Fibroblast of the aortic adventitia (primary cell): Measurements from ENCODE around the gene TFCP2L1. TPM values are rescaled to one million over a fixed set of nuclear protein-coding genes. Genes with fewer than 3 reads are reported as not detected.
"Not testable (repeated sequence)": the region's sequence is repeated elsewhere in the genome, so short reads cannot be mapped to it uniquely, and the experiment has no call there.

Experiments
- DNase-seq: peaks from one replicate; pipeline ENCODE4 v3.0.0-alpha.2; 2010; ENCODE audit warnings: low read depth
- H3K4me3 ChIP-seq: 2 replicates; pipeline ENCODE4 v1.5.1; 2011; ENCODE audit warnings: low read depth, mild to moderate bottlenecking, control low read depth, low read length, moderate library complexity
- total RNA-seq: library from RNA; depleted of rRNA; stranded (reverse); fragments of >200 nt; gene quantifications from 2 replicates; pipeline ENCODE4 v1.2.3, GENCODE V29; 2012; ENCODE audit warnings: low replicate concordance
- TF ChIP-seq, protein P1 (sequence below): IDR thresholded peaks from 2 replicates; pipeline ENCODE4 v1.5.1; 2011; ENCODE audit warnings: mild to moderate bottlenecking, low read length, control low read depth, inconsistent platforms; ENCODE audit not compliant: insufficient read depth

The TFCP2L1 gene
- total RNA-seq, 1 donor: under 0.01 TPM

DNA sequence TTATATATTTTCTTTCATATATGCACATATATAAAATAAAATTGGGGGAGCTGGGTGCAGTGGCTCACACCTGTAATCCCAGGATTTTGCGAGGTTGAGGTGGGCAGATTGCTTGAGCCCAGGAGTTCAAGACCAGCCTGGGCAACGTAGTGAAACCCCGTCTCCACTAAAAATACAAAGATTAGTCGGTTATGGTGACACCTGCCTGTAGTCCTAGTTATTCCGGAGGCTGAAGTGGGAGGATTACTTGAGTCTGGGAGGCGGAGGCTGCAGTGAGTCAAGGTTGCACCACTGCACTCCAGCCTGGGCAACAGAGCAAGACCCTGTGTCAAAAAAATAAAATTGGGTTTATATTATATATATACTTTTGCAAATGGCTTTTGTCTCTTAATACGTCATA lies 39.6 kb upstream of the TFCP2L1 start:
- TF ChIP-seq, protein P1, sequence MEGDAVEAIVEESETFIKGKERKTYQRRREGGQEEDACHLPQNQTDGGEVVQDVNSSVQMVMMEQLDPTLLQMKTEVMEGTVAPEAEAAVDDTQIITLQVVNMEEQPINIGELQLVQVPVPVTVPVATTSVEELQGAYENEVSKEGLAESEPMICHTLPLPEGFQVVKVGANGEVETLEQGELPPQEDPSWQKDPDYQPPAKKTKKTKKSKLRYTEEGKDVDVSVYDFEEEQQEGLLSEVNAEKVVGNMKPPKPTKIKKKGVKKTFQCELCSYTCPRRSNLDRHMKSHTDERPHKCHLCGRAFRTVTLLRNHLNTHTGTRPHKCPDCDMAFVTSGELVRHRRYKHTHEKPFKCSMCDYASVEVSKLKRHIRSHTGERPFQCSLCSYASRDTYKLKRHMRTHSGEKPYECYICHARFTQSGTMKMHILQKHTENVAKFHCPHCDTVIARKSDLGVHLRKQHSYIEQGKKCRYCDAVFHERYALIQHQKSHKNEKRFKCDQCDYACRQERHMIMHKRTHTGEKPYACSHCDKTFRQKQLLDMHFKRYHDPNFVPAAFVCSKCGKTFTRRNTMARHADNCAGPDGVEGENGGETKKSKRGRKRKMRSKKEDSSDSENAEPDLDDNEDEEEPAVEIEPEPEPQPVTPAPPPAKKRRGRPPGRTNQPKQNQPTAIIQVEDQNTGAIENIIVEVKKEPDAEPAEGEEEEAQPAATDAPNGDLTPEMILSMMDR: no peak
- H3K4me3 ChIP-seq: no peak overlapping the region
- no peak for DNase-seq

DNA sequence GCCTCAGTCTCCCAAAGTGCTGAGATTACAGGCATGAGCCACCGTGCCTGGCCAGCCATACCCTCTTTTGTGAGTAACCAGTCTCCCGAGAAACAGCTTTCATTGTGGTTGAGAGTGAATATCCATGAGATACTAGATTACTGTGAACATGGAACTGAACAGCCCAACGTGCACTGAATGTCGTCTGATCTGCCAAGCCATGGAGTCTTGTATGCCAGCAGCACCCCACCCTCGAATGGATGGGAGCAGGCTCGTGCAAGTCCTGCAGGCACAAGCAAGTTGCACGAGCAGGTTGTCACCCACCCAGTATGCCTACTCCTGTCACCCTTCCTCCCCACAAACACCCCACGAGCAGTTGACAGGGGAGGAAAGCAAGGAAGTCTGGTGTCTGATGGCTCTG lies 36.5 kb upstream of the TFCP2L1 start:
- TF ChIP-seq, protein P1: no peak
- DNase-seq: no peak
- no peak overlapping the region for H3K4me3 ChIP-seq

DNA sequence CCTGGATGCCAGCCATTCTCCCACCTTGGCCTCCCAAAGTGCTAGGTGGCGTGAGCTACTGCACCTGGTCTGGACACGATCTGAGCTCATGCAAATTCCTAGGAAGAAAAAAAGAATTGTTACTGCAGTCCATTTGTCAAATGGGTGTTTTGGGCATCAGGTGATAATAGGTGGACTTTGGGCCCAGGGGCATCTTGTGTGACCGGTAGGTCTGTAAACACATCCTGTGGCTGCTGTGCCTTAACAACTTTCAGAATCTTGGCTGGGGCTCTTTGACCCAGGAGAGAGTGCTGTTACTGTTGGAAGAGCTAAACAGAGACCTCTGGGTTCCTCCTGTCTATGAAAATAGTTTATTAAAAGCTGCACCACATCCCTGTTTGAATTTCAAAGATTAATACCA lies 34.9 kb upstream of the TFCP2L1 start:
- TF ChIP-seq, protein P1: no peak
- H3K4me3 ChIP-seq: no peak overlapping the region
- DNase-seq: no peak

DNA sequence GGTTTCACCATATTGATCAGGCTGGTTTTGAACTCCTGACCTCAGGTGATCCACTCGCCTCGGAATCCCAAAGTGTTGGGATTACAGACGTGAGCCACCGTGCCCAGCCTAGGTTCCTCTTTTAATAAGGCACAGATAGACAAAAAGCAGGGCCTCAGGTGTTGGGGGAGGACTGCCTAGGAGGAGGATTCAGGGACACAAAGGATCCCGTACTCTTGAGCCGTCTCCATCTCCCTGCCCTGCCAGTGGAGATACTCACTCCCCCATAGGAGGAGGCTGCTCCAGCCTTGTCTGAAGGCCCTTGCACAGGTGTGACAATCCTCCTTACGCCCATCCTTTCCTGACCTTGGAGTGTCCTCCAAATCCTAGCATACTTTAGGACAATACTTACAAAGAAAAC lies 32.0 kb upstream of the TFCP2L1 start:
- no peak overlapping the region for H3K4me3 ChIP-seq
- TF ChIP-seq, protein P1: no peak
- DNase-seq: no peak

DNA sequence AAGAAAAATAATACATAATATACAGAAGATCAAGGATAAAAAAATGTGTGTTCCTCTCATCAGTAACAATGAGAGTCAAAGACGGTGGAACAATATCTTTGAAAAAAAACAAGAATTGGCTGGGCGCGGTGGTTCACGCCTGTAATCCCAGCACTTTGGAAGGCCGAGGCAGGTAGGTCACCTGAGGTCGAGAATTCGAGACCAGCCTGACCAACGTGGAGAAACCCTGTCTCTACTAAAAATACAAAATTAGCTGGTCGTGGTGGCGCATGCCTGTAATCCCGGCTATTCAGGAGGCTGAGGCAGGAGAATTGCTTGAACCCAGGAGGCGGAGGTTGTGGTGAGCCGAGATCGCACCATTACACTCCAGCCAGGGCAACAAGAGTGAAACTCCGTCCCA lies 28.7 kb upstream of the TFCP2L1 start:
- H3K4me3 ChIP-seq, DNase-seq: not testable (repeated sequence)

DNA sequence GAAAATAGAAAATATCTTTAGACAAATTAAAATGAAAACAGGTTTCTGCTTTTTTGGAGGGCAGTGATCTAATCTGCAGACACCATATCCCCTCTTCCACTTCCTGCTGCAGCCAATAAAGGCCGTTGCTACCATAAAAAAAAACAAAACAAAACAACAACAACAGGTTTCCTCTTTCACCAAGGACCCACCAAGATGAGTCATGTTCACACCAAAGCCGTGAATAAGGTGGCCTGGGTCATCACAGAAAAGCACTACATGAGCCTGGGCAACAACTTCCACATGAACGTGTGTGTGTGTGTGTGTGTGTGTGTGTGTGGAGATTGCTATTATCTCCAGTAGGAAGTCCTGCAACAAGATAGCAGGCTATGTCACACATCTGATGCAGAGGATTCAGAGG lies 24.8 kb upstream of the TFCP2L1 start:
- TF ChIP-seq, protein P1: no peak
- no peak overlapping the region for H3K4me3 ChIP-seq
- no peak for DNase-seq

DNA sequence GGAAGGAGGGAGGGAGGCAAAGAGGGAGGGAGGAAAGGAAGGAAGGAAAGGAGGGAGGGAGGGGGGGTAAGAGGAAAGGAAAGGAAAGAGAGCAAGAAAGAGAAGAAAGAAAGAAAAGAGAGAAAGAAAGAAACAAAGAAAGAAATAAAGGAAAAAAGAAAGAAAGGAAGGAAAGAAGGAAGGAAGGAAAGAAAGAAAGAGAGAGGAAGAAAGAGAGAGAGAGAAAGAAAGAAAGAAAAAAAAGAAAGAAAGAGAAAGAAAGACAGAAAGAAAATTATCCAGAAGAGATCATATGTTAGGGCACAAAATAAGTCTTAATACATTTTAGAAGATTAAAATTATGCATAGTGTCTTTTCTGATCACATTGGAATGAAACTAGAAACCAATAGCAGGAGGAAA lies 24.3 kb upstream of the TFCP2L1 start:
- no peak overlapping the region for H3K4me3 ChIP-seq
- TF ChIP-seq, protein P1: no peak
- DNase-seq: no peak
